Measurements from ENCODE around the gene GOLT1A.
A peak's percentile ranks its signal among the peaks of the same experiment; 100 is the strongest.

The GOLT1A gene

DNA sequence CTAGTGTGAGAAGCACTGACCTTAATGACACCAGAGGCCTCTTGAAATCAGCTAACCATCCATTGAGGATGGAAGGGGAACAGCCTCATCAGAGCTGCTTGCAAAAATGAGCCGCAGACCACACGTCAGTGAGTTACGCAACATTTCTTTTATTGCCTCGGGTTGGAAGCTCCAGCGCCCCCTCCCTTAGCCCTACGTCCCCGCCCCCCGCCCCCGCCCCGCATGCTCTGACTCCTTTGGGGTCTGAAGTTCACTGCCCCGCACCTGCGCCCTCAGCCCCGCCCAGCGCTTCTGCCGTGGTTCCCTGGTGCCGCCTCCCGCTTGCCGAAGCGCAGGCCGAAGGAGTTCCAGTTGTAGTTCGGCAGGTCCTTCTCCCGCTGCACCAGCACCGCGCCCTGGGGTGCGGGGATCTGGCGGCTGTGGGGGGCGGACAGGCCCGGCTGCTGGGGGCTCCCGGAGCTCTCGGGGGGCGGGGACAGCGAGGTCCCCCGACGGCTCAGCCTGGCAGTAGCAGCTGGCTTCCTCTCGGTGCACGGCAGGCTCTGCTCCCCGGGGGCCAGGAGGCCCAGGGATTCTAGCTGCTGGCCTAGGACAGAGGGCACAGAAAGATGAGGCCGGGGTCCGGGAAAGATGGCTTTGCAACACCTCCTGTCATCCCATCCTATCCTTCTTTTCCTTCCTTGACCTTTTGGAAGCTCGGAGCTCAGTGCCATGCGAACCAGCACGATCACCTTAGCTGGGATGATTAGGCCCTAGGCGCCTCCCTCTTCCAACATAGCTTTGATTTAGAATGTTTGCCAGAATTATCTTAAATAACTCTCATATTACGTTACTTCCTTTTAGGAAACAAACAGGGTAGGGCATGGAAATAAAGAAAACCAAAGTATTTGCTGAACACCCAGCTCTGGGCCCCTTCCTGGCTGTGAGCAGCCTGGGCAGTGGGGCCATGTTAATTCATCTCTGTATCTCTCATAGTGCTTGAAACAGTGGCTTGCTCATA is 23.3 kb downstream of the GOLT1A start:
- no peak for FAIRE-seq

DNA sequence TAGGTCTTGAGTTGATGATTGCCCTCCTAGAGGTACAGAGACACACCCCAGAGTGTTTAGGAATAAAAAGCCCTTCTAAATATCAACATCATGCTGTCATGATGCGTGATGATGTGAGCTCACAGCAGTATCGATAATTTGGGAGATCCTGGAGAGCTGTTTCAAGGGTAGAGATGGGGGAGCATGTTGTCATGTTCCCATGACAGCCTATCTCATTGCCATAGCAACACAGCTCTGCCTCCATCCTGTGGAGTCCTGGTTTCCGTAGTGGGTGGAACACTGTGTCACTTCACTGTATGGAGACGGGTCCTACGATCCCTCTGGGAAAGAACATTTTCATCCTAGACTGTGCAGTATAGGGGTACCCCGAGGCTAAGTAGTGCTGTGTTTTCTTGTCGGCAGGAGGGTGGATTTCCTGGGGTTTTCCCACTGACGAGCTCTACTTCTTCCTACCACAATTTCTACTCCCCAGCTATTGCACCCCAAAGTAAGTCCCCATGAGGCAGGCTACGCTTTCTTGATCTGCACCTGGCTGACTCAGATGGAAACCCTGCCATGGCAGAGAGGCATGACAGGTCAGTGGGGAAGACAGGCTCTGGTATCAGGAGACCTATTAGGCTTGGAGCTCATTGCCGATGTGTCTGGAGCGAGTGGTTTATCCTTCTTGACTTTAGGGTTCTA is 24.7 kb downstream of the GOLT1A start:
- FAIRE-seq: no peak

DNA sequence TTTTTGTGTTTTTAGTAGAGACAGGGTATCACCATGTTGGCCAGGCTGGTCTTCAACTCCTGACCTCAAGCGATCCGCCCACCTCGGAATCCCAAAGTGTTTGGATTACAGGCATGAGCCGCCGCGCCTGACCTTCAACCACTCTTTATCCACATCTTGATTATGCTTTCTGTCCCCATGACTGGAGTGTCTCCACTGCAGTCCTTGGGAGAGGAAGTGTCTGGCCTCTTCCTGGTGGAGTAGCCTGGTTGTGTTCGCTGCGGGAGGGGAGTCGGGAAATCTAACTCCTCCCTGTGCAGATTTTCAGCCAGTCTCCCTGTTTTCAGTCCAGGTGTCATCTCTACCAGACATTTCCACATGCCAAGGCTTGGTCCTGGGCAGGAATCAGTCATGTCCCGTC is 27.2 kb downstream of the GOLT1A start:
- no peak for FAIRE-seq

DNA sequence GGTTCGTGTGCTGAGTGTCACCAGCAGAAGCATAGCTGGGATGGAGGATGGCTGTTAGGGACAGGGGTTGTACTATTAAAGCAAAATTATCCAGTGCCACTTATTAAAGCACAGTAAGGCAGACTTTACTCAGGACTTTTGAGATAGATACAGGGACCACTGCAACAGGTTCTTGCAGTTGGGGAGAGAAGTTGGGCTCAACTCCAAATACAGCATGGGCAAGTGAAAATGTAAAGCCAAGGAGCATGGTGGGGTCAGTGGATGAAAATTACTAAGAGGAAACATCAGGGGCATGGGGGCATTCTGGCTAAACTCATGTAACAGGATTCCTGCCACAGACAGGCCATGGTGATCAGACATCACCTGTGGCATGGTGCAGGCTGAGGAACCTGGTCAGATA is 32.7 kb downstream of the GOLT1A start:
- no peak for FAIRE-seq

DNA sequence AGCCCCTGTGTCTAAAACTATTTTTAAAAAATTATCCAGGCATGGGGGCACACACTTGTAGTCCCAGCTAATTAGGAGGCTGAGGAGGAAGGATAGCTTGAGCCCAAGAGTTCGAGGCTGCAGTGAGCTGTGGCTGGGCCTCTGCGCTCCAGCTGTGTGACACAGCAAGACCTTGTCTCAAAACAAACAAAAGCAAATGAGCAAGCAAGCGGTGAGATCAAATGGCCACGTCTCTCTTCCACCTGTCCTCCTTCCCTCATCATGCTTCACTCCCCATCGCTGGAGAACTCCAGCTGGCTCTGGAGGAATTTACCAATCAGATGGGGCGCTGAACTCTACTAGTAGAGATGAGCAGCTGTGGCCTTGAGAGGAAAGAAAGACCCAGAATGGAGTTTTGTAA is 33.7 kb downstream of the GOLT1A start:
- no peak for FAIRE-seq

DNA sequence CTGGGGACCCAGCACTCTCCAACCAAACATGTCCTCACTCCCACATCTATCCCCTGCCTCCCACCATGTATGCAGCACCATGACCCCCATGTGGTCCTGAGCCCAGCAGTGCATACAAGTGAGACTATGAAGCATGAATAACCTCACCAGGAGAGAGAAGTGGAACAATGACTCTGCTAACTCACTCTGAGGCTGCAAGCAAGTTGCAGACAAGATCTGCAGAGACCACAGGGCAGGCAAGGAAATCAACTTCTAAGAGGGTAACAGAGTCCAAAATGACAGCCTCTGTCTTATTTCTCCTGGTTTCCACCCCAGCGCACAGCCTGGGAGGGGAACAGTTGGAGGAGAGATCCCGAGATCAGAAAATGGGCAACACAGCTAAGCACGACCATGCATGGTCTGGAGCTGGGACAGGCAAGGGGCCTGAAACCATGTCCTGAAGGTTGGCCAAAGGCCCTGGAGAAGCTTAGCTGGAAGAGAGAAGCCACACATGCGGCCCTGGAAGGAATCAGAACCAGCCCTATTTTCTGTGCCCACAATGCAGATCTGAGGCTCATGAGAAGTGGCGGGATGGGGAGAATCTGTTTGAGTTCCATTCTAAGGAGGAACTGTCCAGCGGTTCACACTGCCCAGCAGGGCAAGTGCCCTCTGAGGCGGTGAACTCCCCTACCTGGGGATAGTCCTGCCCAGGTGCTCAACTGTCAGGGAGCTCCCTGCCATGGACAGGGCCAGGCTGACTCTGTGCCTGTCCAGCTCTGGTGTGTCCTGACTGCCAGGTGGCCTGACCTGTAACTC is 35.1 kb downstream of the GOLT1A start:
- no peak for FAIRE-seq

DNA sequence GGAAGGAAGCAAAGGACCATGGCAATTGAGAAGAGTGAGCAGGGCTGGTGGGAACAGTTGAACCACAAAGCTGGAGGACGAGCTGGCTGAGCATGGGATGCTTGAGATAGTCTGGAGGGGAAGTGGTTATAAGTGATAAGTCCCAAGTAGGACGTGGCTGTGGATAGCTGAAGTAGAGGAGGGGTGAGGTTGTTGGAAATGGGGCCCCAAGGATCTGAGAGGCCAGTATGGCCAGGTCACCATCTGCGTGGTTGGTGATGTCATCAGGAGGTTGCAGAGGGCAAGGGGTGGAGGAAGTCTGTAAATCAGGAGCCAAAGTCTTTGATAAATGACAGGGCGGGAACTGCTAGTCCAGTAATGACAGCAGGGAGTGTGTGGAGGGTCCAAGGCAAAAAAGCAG is 36.7 kb downstream of the GOLT1A start:
- no peak for FAIRE-seq

DNA sequence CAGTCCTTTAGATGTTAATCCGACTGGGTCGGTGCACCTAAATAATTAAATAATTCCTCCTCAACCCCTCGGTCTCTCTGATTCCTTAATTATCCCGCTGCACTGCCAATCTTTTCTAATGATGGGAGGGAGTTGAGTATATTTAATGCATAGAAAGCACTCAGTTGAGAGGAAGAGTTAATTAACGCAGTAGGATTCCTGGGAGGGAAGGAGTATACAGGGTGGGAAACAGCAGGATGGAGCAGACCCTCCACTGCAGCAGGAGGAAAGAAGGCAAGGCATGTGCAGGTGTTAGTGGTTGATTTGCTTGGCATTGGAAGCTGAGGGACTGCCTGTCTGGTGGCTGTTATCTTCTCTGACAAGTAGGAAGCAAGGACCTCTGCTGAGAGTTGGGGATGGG is 37.7 kb downstream of the GOLT1A start:
- FAIRE-seq: no peak

DNA sequence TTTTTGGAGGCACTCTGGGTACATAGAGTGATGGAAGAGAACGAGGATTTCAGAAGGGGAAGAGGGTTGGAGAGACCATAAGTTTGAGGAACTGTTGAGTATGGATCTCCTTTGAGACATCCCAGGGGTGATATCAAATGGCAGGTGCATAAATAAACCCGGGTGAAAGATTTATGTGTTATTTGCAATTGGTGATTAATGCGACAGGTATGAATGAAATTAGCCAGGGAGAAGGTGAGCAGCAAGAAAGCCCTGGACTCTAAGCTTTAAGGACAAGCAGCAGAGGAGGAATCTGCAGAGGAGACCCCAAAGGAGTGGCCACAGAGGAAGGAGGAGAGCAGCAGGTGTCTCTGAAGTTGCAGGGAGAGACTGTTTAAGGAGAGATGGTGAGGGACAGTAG is 38.8 kb downstream of the GOLT1A start:
- FAIRE-seq: no peak

DNA sequence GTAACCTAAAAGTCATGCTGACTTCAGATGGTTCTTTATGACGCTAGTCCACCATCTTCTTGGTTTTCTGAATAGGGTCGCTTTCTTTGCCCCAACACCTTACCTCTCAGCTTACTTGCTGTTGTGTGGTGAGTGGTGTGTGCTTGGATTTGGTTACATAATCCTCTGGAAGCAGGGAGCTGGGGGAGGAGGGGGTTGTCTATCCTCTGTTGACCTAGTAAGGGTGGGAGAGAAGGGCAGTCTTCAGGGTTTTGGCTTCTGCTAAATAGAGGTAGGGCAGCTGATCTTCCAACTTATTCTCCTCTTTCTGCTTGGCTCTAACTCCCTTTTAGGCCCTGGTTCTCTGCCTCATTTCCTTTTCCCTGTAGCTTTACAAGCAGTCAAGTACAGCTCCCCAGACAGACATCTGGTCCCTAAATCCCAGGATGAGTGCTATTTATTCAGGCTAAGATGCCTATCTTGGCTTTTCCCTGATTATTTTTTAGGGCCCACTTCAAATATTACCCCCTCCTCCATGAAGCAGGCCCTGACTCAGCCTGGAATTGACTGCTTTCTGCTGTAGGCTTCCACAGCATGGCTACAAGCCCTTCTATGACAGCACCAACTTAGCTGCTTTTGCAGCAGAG is 41.3 kb downstream of the GOLT1A start:
- FAIRE-seq: no peak

DNA sequence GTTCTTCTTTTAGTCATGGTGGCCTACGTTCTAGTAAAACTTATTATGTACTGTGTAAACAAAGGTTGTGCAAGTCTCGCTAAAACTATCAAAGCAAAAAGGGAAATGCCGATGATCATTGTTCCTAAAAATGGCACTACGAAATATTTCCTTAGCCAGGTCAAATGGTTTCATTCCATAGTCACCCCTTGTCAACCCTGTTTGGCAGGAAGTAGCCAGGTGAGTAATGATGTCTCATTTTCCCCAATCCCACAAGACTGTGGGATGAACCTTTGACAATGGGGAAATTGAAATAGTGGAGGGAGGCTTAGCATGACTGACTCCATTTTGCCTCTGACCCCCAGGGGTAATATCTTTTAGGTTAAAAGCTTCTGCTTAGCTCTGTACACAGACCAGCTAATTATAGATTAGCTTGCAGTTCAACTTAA is 42.0 kb downstream of the GOLT1A start:
- FAIRE-seq: no peak

DNA sequence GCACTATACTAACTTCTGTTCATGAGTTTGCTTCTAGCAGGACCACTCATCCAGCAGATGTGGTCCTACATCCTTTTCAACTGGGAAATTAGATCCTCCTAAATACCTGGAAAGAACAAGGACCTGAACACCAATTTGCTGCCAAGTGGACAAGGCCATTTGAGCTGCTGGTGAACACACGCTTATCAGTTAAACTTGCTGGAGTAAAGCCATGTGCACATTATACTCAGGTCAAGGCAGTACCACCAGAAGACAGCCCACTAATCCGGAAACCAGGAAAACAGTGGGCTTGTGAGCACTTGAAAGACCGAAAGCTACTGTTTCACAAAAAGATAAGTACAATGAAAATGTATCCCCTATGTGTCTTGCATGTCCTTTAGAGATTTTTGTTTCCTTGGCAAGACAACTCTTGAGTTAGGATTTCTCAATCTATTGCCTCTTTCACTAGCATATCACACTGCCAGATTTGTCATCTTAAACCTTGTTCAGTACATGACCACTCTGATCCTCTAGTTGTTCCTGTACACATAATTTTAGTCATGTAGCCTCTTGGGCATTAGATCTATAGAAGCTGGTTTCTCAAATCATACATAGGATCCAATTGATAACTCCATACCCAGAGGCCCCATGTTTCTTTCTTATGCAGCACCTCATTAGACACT is 43.2 kb downstream of the GOLT1A start:
- no peak for FAIRE-seq

DNA sequence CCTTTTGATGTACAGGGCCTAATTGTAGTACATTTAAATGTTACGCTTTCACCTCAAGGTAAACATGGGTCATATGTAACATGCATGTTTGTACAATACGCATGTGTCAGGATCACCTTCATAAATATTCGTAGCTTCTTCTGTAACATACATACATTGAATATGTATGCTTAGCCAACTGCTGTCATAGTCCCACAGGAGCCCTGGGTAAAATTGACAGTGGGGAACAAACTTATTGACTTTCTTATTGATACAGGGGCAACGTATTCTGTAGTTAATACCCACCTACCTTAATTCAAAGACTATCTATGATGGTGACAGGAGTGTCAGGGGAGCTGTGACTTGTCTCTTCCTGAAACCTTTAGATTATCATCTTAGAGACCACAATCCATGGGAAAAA is 43.9 kb downstream of the GOLT1A start:
- no peak for FAIRE-seq

DNA sequence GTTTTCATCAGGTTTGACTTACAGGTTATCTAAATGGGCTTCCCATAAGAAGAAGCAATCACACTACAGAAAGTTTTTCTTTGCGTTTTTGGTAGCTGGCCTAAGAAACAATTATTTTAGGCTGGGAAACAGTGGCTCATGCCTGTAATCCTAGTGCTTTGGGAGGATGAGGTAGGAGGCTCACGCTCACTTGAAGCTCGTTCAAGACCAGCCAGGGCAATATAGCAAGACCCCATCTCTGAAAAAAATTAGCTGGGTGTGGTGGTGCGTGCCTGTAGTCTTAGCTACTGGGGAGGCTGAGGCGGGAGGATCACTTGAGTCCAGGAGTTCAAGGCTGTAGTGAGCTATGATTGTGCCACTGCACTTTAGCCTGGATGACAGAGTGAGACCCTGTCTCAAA is 46.1 kb downstream of the GOLT1A start:
- no peak for FAIRE-seq

DNA sequence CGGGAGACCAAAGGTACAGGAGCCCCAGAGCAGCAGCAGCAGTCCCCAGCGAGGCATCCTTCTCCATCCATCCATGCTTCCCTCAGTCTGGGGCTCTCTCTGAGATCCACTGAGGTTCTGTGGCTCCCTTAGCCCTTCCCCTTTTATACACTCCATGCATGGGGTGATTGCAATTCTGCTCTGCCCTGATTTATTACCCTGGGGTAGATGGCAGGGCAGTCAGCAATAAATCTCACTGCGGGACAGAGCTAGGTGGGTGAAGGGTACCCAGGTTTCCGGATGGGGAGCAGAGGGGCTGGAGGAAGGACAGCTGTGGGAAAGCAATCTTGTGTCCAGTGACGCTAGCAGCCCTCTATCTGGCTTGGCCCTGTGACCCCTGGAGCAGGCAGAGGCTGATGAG is 47.6 kb downstream of the GOLT1A start, which contains the start of gene REN:
Gene REN, minus strand, starts transcription at position 119 of the 400 bp plus-strand sequence. Its CDS starts 44 bp downstream, at position 75.
- no peak for FAIRE-seq

DNA sequence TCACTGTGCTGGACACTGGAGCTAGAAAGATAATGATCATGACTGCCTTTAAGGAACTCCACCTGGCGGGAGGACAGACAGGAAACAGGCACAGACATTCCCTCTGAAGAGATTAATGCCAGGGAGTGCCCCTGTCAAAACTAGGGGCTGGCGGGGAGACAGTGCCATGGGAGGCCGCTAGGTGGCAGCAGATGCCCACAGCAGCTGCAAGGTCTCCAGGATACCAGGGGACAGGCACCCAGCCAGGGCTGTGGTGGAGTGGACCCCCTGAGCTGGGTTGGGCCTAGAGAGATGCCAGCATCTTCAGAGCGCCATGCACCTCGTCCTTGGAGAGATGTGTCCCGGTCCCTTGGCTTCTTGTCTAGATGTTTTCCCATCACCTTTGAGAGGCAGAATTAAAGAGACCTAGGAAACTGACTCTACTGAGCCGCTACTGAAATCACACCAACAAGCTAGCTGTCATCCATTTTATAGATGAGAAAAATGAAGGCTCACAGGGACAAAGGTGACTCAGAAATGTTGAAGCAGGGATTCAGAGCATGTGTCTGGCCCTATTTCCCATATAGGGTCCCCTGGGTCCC is 51.2 kb downstream of the GOLT1A start:
- FAIRE-seq: no peak

DNA sequence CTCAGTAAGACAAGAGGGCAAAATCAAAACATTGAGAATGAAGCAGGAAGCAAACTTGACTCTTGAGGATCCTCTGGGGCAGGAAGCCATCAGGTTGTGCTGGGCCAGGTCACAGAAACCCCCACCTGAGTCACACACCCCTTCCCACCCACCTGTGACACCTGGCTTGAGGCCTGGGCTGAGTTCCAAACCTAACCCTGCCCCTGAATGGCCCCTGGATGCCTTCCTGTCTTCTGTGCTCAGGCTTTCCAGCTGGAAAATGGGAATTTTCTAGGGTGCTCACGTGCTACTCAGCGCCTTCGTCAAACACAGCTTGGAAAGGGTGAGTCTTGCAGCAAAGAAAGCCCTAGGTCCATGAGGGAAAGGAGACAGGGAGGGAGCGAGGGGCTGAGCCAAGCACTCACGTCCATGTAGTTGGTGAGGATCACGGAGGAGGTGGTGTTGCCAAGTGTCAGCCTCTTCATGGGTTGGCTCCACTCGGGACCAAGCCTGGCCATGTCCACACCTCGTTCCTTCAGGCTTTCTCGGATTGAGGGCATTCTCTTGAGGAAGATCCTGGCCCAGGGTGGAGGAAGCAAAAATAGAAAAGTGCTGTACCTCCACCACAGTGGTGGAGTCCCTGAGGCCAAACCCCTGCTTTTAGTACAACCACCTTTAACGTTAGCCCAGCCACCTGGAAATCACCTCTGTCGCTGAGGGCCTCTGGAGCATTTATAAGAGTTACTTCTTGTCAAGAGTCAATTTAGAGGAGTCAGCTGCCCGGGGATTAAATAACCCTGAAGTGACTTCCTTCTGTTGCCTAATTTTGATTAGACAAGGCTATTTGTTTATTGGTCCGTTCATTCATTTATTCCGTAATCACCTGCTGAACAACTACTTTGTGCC is 51.9 kb downstream of the GOLT1A start:
- peak; percentile 56 for FAIRE-seq

DNA sequence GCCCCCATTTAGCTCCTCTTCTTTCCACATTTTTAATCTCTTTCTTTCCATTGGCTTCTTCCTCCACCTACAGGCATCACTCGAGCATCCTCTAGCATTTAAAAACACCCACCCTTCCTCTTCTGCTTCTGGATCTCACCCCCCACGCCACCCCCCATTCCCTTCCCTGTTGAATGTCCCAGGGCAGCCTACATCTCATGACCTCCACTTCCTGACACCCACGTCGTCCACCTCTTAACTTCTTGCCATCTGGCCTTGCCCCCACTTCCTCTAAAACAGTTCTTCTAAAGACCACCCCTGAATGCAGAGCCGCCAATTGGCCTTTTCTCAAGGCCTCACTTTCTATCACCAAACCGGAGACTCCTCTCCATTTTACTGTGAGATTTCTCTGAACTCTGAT is 55.8 kb downstream of the GOLT1A start:
- no peak for FAIRE-seq

DNA sequence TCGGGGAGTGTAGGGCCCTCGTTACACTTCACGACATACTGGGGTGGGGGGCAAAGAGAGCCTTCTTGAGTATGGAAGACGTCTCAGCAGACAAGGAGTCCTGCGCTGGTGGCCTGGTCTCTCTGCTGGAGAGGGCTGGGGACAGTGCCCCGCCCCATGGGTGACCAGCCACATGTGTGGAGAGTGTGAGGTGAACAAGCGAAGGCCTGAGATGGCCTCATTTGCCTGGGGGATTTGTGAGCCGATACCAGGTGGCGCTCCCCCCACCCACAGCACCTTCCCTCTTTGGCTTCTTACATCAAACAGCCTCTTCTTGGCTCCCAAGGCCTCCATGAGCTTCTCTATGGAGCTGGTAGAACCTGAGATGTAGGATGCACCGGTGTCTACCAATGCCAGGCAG is 57.9 kb downstream of the GOLT1A start:
- no peak for FAIRE-seq

DNA sequence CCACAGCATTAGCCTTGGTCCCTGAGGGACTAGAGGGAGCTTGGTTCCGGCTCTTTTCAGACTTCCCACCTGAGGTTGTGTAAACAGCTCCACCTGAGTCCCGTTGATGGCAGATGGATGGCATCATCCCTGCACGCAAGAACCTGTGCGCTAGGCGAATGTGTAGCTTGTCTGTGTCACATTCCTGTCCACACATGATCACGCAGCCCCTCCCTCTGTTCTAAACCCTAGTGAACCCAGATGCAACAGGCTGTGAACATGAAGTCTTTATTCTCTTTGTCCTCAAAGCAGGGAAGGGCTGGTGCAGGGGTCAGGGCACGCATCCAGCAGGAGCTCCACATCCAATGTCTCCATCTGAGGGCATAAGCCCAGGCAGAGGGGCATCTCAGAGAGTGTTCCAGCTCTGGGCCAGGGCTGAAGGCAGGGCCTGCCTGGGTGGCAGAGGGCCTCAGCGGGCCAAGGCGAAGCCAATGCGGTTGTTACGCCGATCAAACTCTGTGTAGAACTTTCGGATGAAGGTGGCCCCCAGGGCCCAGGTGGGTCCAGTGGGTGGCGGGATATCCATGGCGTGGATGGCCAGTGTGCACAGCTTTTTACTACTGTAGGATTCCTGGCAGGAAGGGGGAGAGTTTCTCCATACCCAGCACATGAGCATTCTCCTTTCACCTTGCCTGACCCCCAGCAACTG is 59.1 kb downstream of the GOLT1A start:
- no peak for FAIRE-seq

Measured in islet of Langerhans (tissue), 1 donor.